NCI-H1092 (cell line): ENCODE measurements around the gene ANKS1B.
"Not testable (repeated sequence)": the region's sequence is repeated elsewhere in the genome, so short reads cannot be mapped to it uniquely, and the experiment has no call there.

Experiments used
- DNase-seq: peaks from one replicate; lab custom pipeline; 2025; lab: John Stamatoyannopoulos, UW

Gene ANKS1B

GRCh38 chr12:99019798-99020197 lies 964.9 kb downstream of the ANKS1B start:
- DNase-seq, result no peak

- DNase-seq, result no peak
Measured at GRCh38 chr12:99017971-99018370, 966.8 kb downstream of the ANKS1B start.

- DNase-seq, result no peak
Measured at GRCh38 chr12:99009654-99010296, 975.0 kb downstream of the ANKS1B start.

GRCh38 chr12:99005601-99006000 lies 979.1 kb downstream of the ANKS1B start:
- DNase-seq, result no peak

DNA sequence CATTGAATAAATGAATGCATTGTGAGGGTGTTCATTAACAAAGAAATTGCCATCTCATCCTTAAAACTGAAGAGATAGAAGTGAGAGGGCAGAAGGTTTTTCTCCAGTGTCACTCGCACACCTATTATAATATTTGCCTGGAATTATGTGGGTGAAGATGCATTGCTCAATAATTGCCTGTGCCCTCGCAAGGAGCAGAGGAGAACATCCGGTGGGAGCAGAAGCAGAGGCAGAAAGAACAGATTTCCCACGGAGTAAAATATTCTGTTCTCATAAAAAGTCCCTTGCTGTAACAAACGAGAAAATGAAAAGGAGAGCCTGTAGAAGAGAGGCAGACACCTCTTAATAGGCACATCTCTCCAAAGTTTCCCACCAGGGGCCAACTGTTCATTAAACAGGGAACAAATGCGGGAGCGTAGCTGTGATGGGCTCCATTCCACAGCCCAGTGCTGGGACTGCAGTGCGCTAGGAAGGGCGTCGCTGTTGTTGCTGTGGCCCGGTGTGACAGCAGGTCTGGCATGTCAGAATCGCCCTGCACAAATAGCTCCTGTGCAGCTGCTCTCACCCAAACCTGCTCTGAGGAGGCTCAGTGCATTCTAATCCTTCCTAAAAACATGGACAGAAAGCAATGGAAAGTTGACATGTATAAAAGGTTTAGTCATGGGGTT lies 979.8 kb downstream of the ANKS1B start:
- no peak for DNase-seq

- no peak for DNase-seq
Measured at GRCh38 chr12:99002731-99003130, 982.0 kb downstream of the ANKS1B start.

DNA sequence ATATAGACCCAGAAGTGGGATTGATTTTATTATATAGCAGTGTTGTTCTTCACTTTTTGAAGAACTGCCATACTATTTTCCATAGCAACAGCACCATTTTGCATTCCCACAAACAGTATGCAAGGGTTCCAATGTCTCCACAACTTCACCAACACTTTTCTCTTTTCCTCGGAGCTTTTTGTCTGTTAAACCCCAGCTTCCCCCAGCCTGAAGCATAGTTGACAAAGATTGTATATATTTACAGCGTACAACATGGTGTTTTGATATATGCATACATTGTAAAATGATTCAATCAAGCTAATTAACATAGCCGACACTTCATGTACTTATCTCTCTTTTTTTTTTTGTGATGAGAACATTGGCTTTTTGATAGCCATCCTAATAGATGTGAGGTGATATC lies 982.6 kb downstream of the ANKS1B start:
- DNase-seq, result no peak

DNA sequence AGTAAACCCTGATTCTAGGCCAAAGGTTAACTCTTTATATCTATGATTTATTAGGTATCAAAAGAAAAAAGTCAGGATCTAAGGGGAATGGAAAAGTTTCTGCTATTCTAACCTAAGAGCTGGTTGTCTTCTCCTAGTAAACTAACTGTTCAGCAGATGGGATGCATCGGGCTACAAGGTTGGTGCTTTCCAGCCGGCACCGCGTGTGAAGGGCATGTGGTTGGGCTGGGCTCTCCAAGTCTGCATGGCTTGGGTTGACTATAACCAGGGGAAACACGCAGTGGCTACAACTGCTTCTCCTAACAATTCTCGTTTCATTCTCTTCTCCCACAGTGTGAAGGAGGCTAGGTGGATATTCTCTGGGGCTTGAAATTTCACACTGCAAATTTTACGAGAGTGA lies 985.2 kb downstream of the ANKS1B start:
- DNase-seq, result no peak

- peak; percentile 1 for DNase-seq
Measured at GRCh38 chr12:98998697-98999299, 985.9 kb downstream of the ANKS1B start.

GRCh38 chr12:98997899-98998298 lies 986.8 kb downstream of the ANKS1B start:
- no peak for DNase-seq

GRCh38 chr12:98990648-98991047 lies 994.1 kb downstream of the ANKS1B start:
- DNase-seq, result no peak

GRCh38 chr12:98985156-98985555 lies 999.6 kb downstream of the ANKS1B start:
- DNase-seq, result no peak

DNA sequence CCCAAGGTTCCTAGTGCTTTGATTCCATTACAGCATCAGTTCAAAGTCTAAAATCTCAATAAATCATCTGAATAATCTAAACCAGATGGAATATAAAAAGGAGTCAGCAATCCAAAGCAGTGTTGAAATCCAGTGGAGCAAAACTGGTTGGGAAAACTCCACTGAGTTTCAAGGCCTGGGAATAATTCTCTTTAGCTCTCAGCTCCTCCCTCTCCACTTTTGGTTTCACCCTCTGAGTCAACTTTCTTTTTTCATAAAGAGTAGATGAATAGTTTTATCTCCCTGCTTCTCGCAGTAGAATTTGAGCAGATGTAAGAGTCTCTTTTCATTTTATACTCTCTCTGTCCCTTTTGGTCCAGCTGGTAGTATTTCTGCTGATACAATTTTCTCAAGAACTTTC lies 1001.1 kb downstream of the ANKS1B start:
- DNase-seq, result no peak

DNA sequence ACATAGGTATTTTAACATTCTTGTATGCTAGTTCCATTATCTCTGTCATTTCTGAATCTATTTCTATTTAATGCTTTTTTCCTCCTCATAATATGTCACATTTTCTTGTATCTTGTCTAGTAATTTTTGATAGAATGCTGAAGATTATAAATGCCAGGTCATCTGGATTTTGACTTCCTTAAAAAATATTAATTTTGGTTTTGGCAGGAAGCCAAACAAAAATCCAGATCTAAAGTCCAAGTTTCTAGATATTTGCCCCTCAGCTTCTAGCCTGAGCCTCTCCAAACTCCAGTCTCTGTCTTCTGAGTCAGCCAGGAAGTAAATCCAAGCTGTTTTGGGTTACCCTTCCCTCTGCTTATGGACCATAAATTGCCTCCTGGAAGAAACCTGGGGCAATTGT lies 1004.2 kb downstream of the ANKS1B start:
- no peak for DNase-seq

DNA sequence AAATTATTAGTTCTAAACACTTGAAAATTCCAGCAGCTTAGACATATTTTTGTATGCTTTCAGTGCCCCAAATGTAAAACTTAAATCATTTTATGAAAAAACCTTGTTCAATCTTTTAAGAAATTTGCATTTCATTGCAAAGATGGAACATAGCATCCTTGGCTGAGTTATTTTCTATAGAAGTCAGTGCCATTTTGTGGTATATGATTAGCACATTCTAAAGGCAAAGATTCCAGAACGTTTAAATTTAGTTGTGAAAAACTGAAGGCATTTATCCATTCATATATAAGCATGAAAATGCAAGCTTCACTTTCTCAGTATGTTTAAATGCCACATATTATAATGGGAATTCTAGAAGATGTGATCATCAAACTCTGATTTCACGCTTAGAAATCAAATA lies 1007.5 kb downstream of the ANKS1B start:
- DNase-seq, result no peak

GRCh38 chr12:98974767-98975381 lies 1009.9 kb downstream of the ANKS1B start:
- no peak for DNase-seq

GRCh38 chr12:98973395-98973794 lies 1011.3 kb downstream of the ANKS1B start:
- no peak for DNase-seq

DNA sequence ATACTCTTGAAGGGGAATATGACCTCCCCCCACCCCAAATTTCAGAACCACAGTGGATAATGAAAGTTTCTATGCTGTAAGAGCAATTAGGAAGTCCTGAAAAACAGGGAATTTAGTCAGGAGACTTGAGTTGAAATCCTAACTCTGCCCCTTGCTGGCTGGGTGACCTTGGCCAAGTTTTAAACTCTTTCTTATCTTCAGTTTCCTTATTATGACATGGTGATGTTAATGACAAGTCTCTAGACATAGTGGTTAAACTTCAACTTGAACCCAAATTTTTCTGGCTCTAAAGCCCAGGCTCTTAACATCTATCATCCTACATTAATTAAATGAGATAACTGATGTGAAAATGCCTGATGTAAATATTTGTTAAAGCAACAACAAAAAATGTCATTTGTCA lies 1013.8 kb downstream of the ANKS1B start:
- no peak for DNase-seq

GRCh38 chr12:98970210-98970609 lies 1014.5 kb downstream of the ANKS1B start:
- DNase-seq, result no peak

DNA sequence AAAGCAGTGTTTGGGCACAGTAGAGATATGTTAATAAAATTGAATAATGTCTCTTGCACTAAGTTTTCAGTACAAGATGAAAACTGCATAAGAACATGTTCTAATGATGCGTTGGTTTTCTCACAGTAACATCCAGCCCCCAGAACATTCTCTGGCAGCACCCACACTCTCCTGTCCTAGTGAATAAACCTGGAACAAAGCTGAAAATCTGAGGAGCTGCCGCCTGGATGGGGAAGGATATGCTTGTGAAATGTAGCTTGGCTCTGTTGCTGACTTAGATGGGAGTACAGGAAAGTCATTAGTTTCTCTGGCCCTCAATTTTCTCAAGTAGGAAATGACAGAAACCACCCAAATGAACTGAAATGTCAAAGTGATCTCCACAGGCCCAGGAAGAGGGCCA lies 1015.8 kb downstream of the ANKS1B start:
- DNase-seq, result no peak

- not testable (repeated sequence) for DNase-seq
Measured at GRCh38 chr12:98957135-98957534, 1027.6 kb downstream of the ANKS1B start.

DNA sequence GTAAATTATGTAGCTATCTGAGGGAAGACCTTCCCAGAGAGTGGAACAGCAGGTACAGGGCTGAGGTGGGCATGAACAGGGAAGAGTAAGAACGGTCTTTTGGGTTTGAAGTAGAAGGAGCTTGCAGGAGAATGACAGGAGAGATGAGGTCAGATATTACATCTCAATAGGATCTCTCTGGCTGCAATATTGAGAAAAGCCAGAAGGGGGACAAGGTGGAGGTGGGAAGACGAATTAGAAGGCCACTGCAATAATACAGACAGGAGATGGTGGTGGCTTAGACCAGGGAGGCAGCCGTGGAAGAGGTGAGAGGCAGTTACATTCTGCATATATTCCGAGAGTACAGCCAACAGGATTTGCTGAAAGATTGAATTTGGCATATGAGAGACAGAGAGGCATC lies 1029.5 kb downstream of the ANKS1B start:
- DNase-seq, result no peak

- no peak for DNase-seq
Measured at GRCh38 chr12:98954506-98954905, 1030.2 kb downstream of the ANKS1B start.
